GM12865 (cell line): Measurements from ENCODE around the gene RTN4R.
"Not testable (repeated sequence)": the region's sequence is repeated elsewhere in the genome, so short reads cannot be mapped to it uniquely, and the experiment has no call there.

Experiments used
- DNase-seq: peaks from one replicate; pipeline ENCODE4 v3.0.0; 2010; ENCODE audit warnings: low read depth
- H3K4me3 ChIP-seq: 2 replicates; pipeline ENCODE4 v1.5.1; 2011; ENCODE audit warnings: mild to moderate bottlenecking, low read depth, low read length, control low read depth
- TF ChIP-seq, protein P1 (sequence below): IDR thresholded peaks from 2 replicates; pipeline ENCODE4 v1.5.1; 2011; ENCODE audit warnings: low read length, control low read depth, low read depth, inconsistent platforms; ENCODE audit not compliant: insufficient read depth; ENCODE audit errors: missing control alignments

RTN4R gene

DNA sequence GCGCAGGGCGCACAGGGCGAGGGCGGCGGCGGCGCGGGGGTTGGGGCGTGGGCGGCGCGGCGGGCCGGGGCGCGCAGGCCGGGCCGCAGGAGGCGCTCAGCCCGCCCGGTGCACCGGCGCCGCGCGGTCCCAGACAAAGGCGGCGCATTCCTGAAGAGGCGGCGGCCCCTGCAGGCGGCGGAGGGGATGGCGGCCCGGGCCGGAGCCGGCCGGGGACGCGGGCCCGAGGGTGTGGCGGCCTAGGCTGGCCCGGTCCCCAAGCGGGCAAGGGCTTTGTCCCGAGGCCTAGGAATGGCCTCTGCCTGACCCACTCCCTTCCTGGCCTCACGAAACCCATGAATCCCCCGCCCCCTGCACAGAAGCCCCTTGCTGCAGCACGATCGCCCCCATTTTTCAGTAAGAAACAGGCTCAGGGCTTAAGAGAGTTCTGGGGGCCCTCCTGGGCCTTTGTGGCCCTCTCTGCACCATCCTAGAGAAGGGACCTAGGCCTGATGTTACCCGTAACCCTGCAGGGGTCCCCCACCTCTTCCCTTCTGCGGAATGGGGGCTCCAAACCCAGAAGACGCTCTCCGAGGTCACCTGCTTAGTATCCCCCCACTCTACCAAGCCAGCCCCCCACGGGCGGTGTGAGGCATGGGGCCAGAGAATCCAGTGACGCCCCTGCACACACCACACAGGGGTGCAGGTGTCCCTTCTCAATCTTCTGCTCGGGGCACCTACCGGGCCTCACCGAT lies at the start of gene RTN4R:
Gene RTN4R (minus strand): TSS at position 40 of the 734 bp plus-strand sequence. CDS start 226 bp downstream, outside the sequence.
- peak; percentile 44 for DNase-seq
- TF ChIP-seq, protein P1, sequence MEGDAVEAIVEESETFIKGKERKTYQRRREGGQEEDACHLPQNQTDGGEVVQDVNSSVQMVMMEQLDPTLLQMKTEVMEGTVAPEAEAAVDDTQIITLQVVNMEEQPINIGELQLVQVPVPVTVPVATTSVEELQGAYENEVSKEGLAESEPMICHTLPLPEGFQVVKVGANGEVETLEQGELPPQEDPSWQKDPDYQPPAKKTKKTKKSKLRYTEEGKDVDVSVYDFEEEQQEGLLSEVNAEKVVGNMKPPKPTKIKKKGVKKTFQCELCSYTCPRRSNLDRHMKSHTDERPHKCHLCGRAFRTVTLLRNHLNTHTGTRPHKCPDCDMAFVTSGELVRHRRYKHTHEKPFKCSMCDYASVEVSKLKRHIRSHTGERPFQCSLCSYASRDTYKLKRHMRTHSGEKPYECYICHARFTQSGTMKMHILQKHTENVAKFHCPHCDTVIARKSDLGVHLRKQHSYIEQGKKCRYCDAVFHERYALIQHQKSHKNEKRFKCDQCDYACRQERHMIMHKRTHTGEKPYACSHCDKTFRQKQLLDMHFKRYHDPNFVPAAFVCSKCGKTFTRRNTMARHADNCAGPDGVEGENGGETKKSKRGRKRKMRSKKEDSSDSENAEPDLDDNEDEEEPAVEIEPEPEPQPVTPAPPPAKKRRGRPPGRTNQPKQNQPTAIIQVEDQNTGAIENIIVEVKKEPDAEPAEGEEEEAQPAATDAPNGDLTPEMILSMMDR: peak; percentile 70
- H3K4me3 ChIP-seq: no peak within 1 kb of the TSS

DNA sequence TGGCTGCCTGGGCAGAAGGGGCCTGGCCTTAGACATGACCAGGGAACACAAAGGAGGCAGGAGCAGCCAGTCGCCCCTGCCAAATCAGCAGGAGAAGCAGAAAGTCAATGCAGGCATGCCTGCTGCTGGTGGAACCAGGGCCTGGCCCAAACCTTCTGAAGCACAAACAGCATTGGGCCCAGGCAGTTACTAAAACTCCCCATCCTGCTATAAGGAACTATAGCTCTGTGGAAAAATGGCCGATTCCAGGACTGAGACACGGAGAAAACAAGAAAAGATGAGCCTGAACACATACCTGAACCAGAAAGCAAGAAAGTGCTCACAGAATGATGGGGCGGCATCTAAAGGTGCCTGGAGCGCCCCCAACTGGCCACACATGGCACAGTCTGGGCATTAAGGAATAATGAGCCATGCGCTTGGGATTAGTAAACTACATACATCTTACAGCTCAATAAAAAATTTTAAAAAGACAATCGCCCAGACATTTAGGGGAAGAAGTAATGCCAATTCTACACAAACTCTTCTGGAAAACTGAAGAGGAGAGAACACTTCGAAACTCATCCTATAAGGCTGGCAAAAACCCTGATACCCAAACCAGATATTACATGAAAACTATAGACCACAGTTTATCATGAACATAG lies 49.4 kb upstream of the RTN4R start:
- DNase-seq, H3K4me3 ChIP-seq: not testable (repeated sequence)
- TF ChIP-seq, protein P1: peak; percentile 42

DNA sequence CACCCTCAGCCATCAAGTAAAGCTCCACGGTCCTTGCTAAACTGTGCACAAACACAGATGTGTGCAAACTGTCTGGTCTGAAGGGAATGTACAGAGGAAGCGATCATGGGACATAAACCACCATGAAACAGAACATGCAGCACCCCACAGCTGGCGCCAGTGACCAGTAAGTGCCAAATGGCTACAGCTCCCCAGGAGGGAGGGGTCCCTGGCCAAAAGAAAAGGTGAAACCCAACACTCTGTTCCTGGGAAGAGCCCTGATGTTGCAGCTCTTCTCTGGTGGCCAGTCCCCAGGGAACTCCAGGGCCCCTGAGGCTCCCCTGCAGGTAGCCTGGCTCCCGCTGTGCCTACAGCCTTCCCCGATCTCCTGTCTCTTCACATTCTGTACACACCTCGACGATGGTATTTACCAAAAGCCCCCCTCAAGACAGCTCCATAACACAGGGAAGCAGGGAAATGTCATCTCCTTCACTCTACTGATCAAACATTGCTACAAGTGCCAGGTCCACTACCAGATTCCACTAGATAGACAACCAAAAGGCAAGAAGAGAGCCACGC lies 48.8 kb upstream of the RTN4R start:
- TF ChIP-seq, protein P1: no peak
- no peak for DNase-seq

DNA sequence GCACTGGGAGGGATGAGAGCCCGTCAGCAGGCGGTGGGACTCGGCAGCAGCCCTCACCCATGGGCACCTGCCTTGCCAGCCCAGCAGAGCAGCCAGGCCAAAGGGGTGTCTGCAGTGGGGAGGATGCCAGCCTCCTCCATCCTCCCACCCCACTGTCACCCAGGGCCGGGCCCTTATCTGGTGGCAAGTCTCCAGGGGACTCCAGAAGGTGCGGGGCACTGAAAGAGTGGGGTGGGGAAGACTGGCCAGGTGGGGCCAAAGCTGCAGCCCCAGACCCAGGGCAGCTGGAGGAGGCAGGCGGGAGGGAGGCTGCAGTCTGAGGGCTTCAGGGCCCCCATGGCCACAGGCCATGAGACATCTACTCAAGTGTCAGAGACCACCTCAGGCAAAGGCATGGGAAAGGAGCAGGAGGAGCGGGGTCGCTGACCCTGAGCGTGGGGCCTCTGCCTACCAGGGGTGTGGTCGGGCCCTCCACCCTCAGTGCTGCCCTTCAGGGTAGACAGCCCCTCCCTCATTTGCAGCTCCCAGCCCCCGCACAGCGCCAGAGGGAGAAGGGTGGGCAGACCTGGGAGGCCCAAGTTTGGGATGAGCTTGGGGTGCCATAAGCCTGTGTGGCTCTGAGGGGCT lies 48.2 kb upstream of the RTN4R start:
- TF ChIP-seq, protein P1: no peak
- H3K4me3 ChIP-seq: no peak overlapping the region
- DNase-seq: no peak

More for the DNA sequence above, 48.8 kb upstream of the RTN4R start:
- H3K4me3 ChIP-seq: no peak overlapping the region

DNA sequence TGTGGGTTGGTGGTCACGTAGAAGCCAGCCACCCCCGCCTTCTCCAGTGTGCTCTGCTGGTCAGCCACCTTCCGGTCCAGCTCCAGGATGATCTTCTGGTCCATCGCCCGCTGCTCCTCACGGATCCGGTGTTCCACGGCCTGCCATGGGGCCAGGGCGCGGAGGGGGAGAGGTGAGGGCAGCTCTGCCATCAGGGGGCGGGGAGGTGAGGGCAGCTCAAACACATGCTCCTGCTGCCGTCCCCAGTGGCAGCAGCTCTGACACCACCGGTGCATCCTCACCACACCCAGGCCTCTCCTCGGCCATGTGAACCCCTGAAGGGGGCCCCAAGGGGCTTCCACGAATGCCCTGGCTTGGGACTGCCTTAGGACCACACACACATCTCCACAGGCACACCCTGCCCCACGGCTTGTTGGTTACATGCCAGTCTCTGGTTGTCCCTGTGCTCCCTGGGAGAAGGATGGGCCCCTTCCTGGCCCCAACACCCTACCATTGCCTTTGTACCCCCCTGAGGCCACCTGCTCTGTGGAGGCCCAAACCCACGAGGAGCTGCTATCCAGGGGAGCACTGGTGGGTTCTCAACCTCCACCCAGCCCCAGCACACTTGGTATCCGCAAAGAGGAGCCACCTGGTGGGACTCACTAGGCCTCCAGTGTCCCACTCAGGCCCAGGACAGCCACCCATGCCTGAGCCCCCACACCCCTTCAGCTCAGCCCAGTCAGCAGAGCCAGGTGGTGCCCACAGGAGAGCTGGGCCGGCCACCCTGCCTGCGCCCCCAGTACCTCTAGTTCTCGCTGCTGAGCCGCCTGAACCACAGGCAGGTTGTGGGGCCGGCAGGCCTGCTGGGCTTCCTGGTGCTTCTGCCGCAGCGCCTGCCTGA lies 47.5 kb upstream of the RTN4R start:
- no peak for DNase-seq
- no peak overlapping the region for H3K4me3 ChIP-seq
- TF ChIP-seq, protein P1: no peak

DNA sequence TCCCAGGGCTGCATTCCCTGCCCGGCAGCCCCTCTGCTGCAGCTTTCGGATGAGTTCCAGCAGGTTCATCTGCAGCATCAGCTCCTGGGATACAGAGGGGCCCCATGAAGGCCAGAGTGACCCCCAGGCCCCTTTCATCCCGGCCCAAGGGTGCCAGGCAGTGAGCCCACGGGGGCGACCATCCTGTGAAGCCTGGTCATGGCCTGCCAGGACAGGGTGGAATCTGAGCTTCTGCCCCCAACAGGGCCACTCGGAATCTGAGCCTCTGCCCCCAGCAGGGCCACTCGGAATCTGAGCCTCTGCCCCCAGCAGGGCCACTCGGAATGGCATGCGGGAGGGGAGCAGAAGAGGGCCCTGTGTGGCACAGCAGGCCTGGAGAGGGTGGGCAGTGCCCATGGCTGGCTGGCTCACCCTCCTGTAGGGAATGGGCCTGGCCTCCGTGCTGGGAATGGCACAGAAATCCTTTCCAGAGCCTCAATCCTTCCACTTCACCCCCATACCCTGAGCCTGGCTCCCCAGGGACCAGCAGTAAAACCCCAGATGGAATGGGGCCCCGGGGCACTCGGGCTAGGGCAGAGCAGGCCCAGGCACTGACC lies 46.7 kb upstream of the RTN4R start:
- H3K4me3 ChIP-seq, DNase-seq: not testable (repeated sequence)

DNA sequence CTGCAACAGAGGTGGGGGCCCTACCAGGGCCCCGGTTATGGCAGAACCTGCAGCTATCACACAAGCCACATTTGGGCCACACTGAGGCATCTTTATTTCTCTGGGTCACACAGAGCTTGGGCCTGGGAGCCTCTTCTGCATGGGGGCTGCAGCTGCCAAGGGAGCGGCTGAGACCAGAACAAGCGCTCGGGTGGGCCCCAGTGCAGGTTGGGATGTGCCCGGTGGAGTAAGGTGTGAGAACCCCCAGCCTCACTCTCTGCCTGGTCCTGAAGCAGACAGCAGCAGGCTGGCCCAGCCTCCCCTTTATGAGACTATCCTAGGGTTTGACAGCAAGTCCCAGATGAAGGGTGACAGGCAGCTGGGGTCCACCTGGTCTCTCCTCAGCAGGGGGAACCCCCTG lies 46.1 kb upstream of the RTN4R start:
- not testable (repeated sequence) for DNase-seq, H3K4me3 ChIP-seq

DNA sequence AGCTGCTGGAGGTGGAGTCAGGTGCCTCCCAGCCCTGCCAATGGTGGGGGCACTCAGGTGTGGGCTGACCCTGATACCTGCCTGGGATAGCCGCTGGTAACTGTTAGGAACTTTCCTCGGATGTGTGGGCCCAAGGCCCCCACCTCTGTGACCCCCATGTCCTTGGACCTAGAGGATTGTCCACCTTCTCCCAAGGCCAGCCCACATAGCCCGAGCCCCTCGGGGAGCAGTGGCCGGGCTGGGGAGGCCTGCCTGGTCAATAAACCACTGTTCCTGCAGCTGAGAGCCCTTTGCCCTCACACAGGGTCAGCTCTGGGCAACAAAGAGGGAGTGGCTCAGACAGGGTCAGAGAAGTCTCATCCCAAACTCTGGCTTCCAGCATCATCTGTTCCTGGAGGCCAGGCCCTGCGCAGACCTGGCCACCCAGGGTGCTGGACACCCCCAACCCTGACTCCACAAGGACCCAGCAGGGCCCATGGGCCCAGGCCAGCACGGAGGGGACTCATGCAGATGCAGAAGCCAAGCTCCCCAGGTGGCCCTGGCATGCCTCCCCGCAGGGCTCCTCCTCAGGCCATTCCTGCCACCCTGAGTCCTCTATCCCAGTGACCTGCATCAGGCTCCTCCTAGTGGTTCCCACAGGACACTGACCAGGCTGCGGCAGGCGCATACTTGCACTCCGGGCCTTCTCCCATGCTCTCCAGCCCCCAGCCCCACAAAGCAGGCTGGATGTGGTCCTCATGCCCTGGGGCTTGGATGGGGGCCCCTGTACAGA lies 45.4 kb upstream of the RTN4R start:
- not testable (repeated sequence) for DNase-seq, H3K4me3 ChIP-seq
